Anterior cingulate cortex (tissue), 58 donors: ENCODE measurements around the gene CHDH.

Experiments
- DNase-seq, 58 donors: peaks; one replicate each; lab custom pipeline; 2025; lab: John Stamatoyannopoulos, UW

CHDH gene

DNA sequence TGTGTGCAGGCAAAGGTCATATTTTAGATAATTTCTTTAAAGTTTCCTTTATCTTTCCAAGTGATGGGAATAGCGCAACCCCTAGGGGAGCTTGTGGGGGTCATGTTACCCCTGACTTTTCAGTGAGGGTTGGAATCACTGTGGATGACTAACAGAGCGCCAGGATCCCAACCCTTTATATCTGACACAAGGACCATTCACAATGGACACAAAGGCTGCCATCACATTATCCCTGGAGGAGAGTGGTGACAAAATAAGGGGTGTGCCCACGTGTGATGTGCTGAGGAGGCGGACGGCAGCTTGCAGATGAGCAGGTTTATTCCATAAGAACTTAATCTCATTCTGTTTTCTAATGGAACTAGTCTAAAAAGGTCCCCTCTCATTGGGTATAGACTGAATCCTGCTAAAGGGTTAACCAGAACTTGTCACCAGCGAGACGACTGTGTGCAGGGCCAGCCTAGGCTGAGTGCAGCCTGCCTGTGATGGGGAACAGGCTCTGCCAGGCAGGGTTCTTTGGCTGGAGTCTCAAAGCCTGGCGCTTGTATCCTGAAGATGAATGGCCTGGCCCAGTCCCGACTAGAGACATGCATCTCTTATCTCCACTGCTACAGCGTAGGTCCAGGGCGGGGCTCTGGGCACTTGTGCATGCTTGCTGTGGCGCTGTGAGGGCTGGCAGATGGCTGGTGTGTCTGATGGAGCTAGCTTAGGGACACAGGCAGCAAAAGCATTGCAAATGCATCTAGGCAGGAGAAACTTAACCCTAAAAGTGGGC is 50.2 kb downstream of the CHDH start:
- DNase-seq = peak in 39 of 58 donors; percentile 12 to 70 (median 42)

GRCh38 chr3:53795176-53795575 is 51.0 kb downstream of the CHDH start:
- DNase-seq = peak in 1 of 58 donors; percentile 16

DNA sequence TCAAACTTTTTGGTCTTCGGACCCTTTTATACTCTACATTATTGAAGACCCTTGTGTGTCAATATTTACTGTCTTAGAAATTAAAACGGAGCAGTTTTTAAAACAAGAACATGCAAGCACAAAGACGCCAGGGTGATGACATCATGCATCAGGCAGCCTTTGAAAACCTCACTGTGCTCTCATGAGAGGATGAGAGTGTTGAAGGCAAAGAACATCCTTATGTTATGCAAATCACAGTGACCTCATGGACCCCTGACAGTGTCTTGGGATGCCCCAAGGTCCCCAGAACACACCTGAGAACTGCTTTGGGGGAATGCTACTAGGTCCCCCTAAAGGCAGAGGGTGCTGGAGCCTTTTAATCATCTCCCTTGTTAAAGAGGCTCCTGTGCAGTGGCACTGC is 51.6 kb downstream of the CHDH start:
- DNase-seq = no peak

- no peak for DNase-seq
Measured at GRCh38 chr3:53792866-53793265, 53.4 kb downstream of the CHDH start.

- DNase-seq = no peak
Measured at GRCh38 chr3:53791317-53791716, 54.9 kb downstream of the CHDH start.

DNA sequence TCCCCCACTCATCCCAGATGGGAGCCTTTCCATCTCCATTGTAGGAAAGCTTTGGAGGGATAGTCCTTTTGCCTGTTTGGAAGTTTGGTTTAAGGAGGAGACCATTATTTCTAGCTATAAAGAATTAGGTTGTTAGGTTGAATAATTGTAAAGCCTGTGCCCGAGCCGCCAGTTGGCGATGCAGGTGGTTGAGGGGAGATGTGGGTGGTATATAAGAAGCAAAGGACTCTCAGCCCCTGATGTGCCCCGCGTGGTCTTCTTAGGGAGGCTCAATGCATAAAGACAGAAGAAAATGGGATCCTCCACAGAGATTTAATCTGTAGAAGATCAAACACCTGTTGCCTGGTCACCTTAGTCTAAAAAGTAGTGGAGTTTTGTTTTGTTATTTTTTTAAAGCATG is 55.7 kb downstream of the CHDH start:
- no peak for DNase-seq

DNA sequence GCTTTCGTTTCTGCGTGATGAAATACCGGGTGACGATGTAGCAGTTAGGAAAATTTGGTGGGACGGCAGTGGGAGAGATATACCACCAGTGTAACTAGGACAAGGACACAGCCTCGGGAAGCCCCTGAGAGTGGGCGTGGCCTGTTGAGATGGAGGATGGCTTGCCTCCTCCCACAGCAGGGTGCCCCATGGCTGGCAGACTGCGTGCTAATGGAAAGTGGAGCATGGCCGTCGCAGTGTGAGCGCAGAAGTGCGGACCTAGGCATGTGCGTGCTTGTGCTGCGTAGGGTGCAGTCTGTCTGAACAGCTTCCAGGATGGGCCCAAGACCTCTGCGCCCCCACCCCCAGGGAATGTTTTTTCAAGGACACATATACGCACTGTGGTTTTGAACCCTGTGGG is 56.8 kb downstream of the CHDH start:
- no peak for DNase-seq

DNA sequence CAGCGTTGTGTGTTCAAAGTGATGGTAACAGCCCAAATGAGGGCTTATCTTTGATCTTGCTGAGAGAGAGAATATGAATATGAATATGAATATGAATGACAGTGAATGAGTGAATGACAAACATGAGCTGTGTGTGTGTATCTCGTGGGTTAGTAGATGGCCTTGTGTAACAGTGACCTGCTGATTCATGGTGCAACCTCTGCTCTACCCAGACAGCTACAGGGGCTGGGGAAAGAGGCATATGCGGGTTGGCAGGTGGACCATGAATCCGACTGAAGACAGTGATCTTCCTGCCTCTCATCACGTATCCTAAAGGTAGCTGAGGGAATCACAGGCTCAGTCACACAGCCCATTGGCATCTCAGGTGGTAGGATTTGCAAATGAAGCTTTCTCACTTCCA is 58.2 kb downstream of the CHDH start:
- no peak for DNase-seq

- DNase-seq = no peak
Measured at GRCh38 chr3:53787016-53787415, 59.2 kb downstream of the CHDH start.

GRCh38 chr3:53780806-53781205 is 65.4 kb downstream of the CHDH start:
- peak in 7 of 58 donors; percentile 1 to 48 (median 6) for DNase-seq

DNA sequence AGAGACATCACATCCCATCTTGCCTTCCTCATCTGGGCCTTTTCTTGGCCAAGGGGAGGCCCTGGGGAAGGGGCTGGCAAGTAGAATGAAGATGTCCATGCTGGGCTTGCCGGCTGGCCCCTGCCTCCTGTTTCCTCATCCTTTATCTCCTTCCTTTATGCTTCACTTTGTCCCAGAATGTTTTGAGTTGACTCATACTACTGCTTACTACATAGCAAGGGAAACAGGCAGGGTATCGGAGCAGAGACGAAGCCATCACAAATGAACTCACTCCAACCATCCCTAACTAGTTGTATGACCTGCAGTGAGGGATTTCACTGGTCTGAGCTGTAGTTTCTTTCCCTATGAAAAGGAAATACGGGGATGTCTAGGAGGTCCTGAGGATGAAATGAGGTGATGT is 66.0 kb downstream of the CHDH start:
- DNase-seq = no peak

GRCh38 chr3:53778153-53778552 is 68.1 kb downstream of the CHDH start:
- DNase-seq = no peak

- DNase-seq = no peak
Measured at GRCh38 chr3:53777468-53777867, 68.8 kb downstream of the CHDH start.

DNA sequence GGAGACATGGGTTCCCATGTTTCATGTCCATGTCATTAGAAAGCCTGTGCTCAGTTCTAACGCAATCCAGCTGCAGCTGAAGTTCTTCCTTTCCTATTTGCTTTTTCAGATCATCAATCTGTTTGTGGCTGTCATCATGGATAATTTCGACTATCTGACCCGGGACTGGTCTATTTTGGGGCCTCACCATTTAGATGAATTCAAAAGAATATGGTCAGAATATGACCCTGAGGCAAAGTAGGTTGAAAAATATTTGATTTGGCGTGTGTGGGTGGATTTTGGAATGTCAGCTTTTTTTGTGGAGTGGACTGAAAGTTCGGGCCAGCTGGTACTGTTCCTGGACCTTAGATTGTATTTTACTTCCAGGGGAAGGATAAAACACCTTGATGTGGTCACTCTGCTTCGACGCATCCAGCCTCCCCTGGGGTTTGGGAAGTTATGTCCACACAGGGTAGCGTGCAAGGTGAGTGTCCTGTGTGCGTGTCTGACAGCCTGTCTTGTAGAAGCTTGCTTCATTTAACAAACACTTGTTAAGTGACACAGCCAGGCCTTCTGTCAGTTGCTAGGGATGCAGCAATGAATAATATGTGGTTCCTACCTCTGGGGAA is 69.6 kb downstream of the CHDH start:
- no peak for DNase-seq

DNA sequence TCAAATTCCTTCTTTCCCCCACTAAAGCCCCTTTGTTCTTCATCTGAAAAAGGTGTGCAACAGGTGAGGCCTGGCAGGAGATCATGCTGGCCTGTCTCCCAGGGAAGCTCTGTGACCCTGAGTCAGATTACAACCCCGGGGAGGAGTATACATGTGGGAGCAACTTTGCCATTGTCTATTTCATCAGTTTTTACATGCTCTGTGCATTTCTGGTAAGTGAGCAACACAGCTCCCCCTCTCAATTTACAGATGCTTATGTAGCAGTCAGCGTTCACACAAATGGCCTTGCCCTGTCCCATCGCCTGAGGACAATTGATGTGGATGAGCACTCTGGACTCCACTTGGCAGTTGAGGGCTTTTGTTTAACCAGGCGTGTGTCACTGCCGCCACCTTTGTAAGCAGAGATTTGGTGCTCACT is 70.4 kb downstream of the CHDH start:
- DNase-seq = no peak

DNA sequence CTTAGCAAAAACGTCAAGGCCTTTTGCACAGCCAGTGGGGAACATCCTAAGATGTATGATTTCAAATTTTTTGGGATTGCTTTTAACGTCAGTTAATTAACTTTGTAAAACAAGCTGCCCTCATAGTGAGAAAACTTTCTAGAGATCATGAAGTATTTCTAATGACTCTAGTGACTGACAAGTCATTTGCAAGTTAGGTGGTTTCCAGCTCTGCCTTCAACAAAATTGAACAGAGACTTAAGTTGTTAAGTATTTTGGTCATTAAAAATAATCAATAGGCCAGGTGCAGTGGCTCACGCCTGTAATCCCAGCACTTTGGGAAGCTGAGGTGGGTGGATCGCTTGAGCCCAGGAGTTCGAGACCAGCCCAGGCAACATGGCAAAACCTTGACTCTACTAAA is 71.2 kb downstream of the CHDH start:
- no peak for DNase-seq

DNA sequence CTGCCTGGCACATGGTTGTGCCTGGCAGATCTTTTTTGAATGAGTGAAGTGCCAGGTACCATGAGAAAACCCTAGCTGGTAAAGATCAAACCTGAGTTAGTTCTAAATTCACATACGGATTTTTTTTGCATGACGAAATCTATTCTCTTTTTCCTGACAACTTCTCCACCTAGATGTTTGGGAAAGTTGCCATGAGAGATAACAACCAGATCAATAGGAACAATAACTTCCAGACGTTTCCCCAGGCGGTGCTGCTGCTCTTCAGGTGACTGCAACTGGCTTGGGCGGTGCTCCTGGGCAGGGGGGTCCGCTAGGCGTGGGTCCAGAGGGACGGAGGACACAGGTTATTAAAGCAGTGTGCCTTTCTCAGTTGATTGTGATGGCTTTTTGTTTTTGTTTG is 71.8 kb downstream of the CHDH start:
- DNase-seq = no peak

DNA sequence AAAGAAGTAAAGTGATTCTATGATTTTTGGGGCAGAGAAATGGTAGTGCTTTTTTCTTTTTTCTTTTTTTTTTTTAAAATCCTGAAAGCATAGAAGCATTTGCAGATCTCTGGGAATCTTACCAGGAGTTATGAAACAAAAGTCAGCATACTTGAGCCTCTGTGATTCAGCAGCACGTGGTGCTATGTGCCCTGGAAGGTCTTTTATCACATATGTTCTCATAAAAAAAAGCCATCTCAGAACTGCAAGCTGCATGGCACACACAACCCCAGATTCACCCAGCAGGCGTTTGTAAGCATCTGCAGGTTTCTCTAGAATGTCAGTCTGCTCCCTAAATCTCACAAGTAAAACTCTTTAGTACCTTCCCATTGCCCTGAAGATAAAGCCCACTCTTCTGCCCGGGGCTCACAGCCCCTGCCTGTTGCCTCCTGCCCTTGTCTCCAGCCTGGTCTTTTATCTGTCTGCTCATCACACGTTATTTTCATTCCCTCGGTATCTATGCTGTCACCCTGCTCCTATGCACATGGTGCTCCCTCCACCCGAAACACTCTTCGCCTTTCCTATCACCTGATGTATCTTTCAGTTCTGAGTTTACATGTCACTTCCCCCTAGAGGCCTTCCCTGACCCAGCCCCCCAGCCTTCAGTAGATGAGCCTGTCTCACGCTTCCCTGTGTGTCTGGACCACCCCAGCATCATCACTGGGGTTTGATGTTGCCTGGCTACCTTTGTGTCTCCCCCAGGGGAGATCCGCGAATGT is 72.4 kb downstream of the CHDH start:
- peak in 9 of 58 donors; percentile 3 to 46 (median 16) for DNase-seq

GRCh38 chr3:53773021-53773436 is 73.2 kb downstream of the CHDH start:
- no peak for DNase-seq

DNA sequence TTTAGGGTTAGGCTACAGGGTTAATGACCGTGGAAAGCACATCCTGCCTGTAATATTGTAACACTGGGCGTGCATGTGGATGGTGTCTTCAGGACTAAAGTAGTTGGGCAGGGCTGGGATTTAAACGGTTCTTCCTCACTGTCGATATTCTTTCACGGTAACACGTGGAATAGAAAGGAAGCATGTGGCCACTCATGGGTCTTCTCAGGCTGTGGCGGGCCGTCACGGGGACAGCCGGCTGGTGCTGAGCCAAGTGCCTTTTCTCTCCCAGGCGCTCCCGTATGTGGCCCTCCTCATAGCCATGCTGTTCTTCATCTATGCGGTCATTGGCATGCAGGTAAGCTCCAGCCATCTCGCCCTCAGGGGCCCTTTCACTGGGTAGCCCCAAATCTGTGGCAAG is 73.7 kb downstream of the CHDH start:
- DNase-seq = no peak
